AG04449 (cell line): Measurements from ENCODE around the gene TMEM232.
A peak's percentile ranks its signal among the peaks of the same experiment; 100 is the strongest.

Experiments used
- CTCF ChIA-PET: fragments of 350-600 bp; formaldehyde crosslinking; extraction: SDS; loops from one replicate; lab custom pipeline; 2021; ENCODE audit warnings: antibody characterized with exemption; lab: Yijun Ruan, JAX
- POLR2A ChIA-PET: fragments of 400-600, 350-600 bp; formaldehyde crosslinking; extraction: SDS; loops from one replicate; lab custom pipeline; 2020; ENCODE audit warnings: antibody characterized with exemption, inconsistent platforms; lab: Yijun Ruan, JAX
- DNase-seq: peaks from one replicate; pipeline ENCODE4 v3.0.0-alpha.2; 2010; ENCODE audit warnings: low read depth, low spot score
- H3K4me3 ChIP-seq: 2 replicates; pipeline ENCODE4 v1.5.1; 2011; ENCODE audit warnings: low read depth, mild to moderate bottlenecking, control low read depth, low read length
- CTCF ChIP-seq: IDR thresholded peaks from one replicate; pipeline ENCODE4 v1.5.1; 2011; ENCODE audit warnings: mild to moderate bottlenecking, moderate library complexity, low read length, control low read depth, inconsistent platforms; ENCODE audit not compliant: insufficient read depth; ENCODE audit errors: missing control alignments

TMEM232 gene

DNA sequence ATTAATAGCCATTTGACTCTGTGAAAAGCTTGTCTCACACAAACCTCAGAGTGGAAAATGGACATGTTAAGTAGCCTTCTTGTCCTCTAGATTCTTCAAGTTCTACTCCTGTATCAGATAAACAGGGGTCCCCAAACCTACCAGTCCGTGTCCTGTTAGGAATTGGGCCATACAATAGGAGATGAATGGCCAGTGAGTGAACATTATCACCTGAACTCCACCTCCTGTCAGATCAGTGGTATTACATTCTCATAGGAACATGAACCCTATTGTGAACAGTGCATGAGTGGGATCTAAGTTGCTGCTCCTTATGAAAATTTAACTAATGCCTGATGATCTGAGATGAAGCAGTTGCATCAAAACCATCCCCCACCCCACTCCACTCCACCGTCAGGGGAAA is 136.3 kb downstream of the TMEM232 start:
- H3K4me3 ChIP-seq = no peak overlapping the region
- DNase-seq = no peak
- ChIA-PET CTCF (interaction anchor here (0.8 to 1.4 kb wide), 6 partner anchors 12 to 545 kb away, joined by 3 to 7 read pairs (median 4); no protein-coding TSS in a partner anchor), POLR2A (no interaction called here)
- TF ChIP-seq CTCF = peak; percentile 51

DNA sequence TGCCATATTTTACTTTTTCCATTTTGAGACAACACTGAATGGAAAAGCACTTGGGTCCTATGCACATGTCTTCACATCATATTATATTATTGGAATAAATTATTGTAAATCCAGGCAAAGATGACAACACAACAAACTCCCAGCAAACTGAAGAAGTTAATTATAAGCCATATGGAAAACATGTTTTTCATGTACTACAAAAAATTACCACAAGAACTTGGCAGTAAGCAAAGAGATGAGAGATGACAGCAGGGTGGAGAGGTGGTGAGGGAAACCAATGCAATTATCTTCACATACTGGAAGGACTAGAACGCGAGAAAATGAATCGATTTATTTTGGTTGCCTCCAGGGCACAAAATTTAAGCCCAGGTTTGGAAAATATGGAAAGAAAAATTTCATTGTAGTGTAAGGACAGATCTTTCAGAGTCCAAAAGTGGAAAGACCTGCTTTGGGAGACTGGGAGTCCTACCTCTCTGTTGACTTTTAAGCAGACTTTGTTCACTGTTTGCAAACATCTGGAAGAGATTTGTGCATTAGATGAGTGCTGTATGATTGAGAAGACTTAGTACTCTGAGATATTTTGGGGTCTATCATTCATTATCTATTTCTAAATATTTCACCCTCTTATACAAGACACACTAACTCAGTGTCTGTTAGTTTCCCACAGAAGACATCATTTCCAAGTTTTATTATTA is 138.0 kb downstream of the TMEM232 start:
- ChIA-PET POLR2A (no interaction called here), CTCF (interaction anchor here (1.1 kb wide), 1 partner anchor 37 kb away, joined by 3 read pairs; no protein-coding TSS in a partner anchor)
- H3K4me3 ChIP-seq = no peak overlapping the region
- no peak for TF ChIP-seq CTCF
- no peak for DNase-seq

DNA sequence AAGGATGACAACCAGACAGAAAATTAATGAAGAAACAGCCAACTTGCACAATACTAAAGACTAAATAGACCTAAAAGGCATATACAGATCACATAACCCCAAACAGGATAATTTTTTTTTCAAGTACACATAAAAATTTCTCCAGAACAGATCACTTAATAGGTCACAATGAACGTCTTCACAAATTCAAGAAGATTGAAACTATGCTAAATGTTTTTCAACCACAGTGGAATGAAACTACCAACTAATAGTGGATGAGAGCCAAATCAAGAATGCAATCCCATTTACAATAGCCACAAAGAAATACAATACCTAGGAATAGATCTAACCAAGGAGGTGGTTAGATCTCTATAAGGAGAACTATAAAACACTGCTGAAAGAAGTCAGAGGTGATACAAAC is 145.8 kb downstream of the TMEM232 start:
- no peak for TF ChIP-seq CTCF
- H3K4me3 ChIP-seq = no peak overlapping the region
- POLR2A ChIA-PET = no interaction called here
- no peak for DNase-seq
- CTCF ChIA-PET = no interaction called here

DNA sequence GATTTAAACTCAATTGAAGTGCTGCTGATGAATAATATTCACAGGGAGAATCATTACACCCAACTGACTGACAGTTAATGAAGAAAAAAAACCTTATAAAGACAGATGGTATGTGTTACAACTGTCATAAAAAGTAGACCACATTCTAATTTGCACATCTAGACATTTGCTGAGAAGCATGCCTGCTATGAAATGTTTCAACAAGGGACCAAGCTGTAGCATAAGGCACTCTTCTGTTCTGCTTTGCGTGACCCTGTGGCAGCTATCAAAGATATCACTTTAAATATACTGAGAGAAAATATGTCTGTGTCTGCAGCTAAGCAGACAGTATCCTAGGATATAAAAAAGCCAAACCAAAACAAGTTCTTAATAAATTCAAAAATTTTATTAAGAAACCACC is 153.7 kb downstream of the TMEM232 start:
- DNase-seq = no peak
- CTCF ChIA-PET = interaction anchor here (1.1 to 1.2 kb wide), 2 partner anchors 17 to 18 kb away, joined by 3 read pairs; no protein-coding TSS in a partner anchor
- no peak overlapping the region for H3K4me3 ChIP-seq
- POLR2A ChIA-PET = no interaction called here
- TF ChIP-seq CTCF = no peak

GRCh38 chr5:110562191-110562590 is 164.3 kb downstream of the TMEM232 start:
- POLR2A ChIA-PET = no interaction called here
- TF ChIP-seq CTCF = no peak
- H3K4me3 ChIP-seq = no peak overlapping the region
- CTCF ChIA-PET = no interaction called here
- no peak for DNase-seq

DNA sequence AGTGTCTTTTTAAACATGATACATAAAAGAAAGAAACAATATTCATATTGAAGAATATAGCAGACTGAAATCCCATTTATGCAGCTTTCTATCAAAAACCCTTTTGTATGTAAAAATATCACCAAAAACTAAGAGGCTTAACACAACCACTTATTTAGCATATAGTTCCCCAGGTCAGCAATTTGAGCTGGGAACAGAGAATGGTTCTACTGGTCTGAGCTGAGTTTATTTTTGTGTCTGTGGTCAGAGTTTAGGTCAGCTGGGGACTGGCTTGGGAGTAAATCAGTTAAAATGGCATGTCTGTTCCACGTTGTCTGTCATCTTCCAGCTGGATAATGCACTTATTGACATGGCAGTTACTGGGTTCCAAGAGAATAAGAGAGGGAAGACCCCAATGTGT is 165.0 kb downstream of the TMEM232 start:
- CTCF ChIA-PET = no interaction called here
- no peak for DNase-seq
- POLR2A ChIA-PET = no interaction called here
- TF ChIP-seq CTCF = no peak
- H3K4me3 ChIP-seq = no peak overlapping the region
